MV-4-11 (cell line): Measurements from ENCODE around the gene HSD11B2.

Source experiments
- DNase-seq: peaks from one replicate; lab custom pipeline; 2025; lab: John Stamatoyannopoulos, UW

The HSD11B2 gene

DNA sequence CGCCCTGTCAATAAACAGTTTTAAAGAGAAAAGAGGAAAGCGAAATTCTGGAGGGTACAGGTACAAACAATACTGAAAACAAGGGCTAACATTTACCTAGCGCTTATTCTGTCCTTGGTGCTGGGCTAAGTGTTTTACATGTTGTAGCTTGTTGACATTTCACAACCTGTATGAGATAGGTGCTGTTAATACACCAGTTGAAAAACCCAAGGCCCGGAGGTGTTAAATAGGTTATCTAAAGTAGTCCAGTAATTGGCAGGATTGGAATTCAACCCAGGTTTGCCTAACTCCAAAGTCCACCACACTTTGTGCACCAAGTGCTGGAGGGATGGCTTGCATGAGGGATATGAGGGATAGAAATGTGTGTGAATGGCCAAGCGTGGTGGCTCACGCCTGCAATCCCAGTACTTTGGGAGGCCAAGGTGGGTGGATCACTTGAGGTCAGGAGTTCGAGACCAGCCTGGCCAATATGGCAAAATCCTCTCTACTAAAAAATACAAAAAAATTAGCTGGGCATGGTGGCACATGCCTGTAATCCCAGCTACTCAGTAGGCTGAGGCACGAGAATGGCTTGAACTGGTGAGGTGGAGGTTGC, 47.1 kb downstream of the HSD11B2 start:
- no peak for DNase-seq

DNA sequence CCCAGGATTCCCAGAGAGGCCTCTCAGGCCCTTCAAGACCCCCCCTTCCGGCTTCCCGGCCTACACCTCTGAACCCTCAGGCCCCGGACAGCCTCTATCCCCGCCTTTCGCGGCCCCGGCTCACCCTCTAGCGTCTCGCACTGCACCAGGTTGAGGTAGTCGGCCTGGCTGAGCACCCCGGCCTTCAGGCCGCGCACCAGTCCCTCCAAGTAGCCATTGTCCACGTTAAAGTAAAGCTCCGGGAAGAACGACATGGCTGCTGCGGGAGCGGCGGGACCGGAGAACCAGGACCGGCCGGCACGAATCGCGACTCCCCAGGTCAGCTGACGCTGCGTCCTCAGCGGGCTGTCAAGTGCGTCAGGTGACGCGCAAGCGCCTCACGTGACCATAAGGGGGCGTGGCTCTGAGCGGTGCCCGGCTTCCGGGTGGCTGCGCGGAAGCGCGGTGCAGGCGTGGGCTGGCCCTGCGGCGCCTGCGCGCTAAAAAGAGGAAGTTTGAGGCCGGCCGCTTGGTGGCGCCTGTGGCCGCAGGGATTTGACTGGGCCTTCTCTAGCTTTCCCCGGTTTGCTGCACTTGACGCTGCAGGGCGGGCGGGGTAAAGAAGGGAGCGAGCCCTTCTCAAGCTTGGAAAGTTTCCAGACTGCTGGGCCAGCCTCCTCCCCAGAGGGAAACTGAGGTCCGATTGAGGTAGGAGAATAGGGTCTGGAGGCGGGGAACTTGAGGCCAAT, 50.1 kb downstream of the HSD11B2 start, which contains the start of gene ATP6V0D1:
TSS of gene ATP6V0D1 (minus strand) at position 325 of the 728 bp plus-strand sequence. CDS start at position 254, 71 bp downstream.
- DNase-seq: peak; percentile 98

DNA sequence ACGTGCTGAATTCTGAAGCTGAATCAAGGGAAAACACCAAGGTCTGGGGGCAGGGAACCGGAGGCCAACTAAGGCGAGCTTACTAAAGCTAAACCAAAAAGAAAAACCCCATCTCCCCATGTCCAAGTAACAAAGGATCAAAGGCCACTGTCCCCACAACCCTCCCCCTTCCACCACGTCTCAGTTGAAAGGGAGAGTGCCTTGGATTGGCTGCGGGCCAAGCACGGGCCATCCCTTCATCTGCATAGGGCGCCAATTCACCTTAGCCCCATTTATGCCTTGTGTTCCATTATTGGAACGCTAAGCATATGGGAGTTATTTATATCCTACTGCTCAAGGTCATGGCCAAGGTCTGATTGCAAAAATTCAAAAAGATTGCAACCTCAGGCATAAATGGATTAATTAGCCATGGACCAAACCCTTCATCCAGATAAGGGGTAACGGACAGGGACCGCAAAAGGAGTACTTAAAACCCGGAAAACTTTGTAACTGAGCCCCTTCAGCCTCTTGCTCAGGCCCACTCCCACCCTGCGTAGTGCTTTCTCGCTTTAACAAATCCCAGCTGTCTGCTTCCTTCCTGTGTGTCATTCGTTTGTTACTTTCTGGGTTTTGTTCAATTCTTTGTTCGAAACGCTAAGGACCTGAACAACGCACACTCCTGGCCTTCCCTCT, 50.8 kb downstream of the HSD11B2 start:
- peak; percentile 49 for DNase-seq

DNA sequence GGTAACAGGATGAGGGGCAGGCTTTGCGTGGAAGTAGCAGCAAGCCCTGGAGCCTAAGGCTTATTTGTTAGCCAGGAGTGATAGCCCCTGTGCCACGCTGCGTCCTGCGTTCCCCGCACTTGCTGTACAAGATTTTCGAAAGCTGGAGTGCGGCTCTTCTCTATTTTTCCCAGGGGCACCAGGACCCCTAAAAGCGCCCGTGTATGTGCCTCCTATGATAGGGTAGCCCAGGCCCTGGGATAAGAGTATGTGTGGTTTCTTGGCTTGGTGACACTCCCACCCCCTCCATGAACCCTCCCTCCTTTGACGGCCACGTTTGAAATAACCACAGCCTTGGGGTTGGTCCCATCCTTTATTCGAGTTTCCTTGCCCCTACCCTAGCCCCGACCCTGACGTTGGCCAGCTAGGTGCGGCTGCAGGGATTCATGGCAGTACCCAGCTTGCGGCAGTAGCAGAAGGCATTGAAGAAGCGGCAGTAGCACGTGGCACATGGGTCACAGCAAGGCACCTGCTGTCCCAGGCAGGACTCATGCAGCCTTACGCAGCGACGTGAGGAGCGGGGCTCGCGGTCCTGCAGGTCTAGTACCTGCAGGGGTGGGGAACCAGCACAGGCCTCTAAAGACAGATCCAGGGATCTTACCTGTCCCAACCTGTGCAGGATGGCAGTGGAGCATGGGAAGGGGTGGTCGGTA, 51.5 kb downstream of the HSD11B2 start:
- no peak for DNase-seq

DNA sequence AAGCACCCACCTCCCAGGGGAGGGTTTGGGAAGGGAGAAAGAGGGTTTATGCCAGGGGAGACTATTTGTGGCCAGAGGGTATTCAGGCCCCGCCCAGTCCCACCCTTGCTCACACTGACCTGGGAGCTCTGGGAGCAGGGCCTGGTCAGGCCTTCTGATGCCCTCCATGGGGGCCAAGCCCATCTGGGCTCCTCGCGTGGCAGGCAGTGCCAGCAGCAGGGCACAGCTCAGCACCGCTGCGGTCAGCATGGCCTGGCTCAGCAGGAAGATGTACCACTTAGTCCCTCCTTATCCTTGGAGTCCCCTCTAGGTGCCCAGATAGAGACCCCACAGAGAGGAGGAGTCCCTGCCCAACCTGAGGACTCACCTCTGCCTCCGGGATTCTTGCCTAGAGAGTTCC, 52.2 kb downstream of the HSD11B2 start, which contains the start of gene AGRP:
TSS of gene AGRP (minus strand) at position 398 of the 400 bp plus-strand sequence. CDS start at position 249, 149 bp downstream.
- no peak for DNase-seq

DNA sequence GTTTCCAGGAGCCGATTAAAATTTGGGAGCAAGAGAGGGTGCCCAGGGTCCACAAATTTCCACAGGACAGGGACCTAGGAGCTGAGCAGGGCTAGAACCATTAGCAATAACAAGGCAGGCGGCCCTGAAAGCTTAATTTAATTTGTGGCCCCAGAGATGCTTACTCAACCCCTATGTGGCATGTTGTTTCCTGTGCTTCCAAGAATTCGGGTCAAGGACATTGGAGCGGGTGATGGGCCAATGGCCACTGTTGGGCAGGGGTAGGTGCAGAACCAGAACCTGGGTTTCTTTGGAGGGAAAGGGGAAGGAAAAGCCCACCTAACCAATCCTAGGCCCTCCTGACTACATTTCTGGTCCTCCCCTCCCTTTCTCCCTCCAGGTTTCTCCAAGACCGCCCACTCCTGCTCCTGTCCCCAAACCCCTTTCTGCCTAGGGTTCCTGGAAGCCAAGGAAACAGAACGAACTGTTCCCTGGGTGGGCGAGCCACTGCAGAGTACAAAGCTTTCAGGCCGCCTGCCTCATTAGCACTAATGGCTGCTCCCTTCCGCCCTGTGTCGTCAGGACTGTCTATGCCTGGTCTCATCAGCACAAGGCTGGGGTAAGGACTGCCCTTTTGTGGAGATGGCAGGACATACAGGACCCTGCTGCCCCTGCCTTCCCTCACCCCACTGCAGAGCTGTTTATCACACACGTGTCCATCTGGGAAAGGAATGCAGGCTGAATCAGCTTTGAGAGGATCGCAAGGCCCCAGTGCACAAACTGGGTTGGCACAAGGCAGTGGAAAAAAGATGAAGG, 53.0 kb downstream of the HSD11B2 start:
- DNase-seq: no peak

DNA sequence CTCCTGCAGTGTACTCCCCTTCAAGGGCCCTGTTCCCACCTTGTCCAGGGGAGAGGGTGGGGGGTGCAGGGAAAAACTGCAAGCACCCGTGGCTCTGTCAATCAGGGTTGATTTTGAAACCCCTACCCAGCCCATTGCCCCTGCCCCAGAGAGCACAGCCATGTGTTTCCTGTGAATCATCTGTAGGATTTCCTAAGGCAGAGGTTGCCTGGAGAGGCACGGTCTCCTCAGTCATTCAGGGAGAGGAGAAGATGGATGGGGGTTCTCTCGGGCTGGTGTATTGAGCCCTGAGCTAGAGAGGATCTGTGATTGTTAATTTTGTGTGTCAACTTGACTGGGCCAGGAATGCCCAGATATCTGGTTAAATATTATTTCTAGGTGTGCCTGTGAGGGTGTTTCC, 55.9 kb downstream of the HSD11B2 start:
- DNase-seq: peak; percentile 52
